ENCODE measurements around the gene UTRN.

Gene UTRN

DNA sequence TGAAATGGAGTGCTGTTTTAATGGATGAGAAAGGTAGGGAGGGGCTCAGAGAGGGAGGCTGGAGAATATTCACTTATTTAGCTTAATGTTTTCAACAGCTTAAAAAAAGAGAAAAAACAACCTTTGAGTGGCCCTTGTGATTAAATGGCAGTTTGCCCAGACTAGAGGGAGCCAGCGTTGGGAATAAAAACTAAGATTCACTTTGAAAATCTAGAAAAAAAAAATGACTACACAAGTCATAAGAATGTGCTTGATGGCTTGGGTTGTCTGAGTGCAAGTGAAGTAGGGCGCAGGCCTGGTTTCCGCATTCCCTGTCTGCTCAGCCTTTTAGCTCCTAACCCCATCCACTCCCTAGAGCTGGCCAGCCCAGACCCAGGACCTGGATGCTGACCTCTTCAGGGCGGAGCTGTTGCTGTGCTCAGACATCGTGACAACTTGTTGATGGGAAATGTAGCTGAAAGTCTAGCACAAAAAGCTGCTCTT, 28.9 kb downstream of the UTRN start:
- no peak for DNase-seq

DNA sequence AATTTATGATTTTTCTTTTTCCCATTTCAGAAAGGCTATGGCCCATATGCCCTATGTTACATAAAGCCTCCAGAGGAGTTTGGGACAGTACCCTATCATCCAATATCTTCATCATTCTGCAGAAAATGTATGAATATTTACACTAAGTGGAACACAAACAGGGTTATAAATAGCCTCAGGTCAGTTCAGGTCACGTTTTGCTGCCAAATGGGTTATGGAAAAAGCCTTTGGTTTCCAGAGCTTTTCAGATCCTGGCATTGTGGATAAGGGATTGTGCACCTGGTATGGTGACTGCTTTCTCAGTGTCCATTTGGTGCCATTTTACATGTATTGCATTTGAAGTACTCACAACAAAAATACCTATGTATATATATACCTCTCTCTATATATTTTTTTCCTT, 29.4 kb downstream of the UTRN start:
- DNase-seq = no peak

DNA sequence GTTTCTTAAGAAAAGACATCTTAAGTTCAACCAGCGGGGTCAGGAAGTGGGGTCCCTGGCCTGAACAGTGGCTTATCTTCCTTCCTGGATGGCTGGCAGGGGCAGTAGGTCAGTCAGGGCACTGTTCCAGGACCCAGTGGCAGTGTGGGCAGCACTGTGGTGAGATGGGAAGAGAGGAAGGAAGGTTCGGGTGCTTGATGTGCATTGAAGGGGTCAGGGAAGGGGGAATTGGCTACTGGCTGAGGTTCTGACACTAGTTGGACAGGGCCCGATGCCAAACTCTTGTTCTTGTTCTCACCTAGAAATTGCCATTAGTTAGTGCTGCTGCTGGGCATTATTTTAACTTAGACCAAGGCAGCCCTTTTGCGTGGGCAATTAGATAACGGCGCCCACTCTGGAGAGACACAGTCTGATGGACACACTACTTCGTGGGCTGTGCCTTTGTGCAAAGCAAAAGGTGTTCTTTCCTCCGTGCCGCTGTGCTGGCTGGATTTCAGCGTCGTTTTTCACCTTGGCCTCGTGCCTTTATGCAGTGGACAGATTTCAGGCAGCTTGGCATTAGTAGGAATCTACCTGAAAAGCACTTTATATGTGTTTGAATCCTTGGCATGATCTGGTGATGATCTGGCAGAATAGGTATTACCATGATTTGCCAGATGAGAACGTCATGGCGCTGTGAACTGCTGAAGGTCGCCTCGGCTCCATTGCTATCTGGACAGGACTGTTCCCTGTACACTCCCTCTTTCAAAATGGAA, 30.3 kb downstream of the UTRN start:
- DNase-seq = no peak

DNA sequence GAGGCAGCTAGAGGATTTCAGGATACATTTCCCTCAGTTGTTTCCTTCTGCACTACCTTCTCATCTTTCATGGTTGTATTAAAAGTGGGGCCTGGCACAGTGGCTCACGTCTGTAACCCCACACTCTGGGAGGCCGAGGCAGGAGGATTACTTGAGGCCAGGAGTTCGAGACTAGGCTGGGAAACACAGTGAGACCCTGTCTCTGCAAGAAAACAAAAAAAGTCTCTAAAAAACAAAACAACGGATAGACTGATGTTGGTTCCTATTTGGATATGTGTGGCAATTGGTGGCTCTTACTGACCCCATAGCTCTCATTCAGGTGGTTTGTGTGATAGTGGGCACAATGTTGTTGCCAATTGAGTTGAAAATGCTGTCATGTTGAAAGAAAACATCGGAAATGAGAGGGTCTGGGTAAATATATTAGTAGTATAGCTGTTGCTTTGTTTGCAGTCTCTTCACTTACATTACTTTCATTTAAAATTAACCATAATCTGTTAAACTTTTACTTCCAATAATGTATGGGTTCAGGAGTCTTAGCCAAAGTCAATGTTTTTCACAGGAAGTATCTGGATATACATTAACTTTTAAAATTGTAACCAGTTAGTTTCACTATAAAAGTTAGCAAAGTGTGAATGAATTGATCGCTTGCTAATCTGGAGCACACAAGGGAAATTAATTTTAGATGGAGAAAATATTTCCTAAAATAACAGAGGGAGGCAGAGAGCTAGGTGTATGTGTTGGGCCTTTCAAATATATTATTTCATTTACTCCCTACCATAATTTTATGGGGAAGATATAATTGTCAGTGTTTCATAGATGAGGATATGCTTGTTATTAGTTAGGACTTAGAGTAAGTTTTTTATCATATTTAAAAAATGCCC, 31.1 kb downstream of the UTRN start:
- DNase-seq = no peak

DNA sequence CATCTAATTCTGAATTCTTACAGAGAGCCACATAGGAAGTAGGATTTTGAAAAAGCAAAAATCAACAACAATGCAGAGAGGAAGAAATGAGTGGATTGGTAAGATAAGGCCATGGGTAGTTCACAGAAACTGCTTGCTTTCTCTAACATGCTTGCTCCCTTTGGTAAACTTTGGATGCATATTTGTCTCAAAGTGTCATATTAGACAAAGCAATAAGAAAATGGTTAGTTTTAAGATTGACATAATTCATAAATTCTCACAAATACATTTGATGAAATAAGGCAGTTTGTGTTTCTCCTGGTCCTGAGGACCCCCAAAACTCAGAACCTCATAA, 31.7 kb downstream of the UTRN start:
- no peak for DNase-seq

DNA sequence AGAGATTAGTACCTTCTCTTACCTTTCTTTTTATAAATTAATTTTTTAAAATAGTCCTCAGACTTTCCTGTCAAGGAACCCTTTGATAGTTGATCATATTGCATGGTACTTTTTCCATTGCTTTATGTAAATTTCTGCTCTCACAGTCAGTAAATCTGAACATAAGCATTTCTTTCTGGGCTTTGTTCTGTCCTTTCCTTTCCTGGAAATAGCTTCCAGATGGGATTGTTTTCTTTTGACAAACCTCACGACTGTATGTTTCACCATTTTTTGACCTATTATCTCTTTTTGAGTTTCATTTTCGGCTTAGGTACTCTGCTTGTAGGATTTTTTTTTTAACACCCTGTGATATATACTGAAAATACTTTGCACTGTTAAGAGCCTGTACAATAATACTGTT, 32.6 kb downstream of the UTRN start:
- no peak for DNase-seq

DNA sequence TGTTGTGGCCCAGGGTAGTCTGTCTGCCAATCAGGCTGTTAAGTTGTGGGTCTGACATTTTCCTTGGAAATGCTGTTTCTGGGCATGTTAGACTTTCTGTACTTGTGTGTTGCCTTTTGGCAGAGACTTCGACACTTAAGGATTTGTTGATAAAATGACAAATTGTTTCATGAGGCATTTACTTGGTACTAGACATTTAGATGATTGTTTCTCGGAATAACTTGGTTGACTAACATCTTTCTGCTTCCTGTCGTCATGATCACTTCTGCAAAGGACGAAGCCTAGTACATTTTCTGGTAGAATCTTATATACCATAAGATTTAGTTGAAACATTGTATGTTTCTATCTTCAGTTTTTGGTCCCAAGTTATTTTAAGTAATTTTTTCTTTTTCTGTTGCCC, 34.1 kb downstream of the UTRN start:
- no peak for DNase-seq

DNA sequence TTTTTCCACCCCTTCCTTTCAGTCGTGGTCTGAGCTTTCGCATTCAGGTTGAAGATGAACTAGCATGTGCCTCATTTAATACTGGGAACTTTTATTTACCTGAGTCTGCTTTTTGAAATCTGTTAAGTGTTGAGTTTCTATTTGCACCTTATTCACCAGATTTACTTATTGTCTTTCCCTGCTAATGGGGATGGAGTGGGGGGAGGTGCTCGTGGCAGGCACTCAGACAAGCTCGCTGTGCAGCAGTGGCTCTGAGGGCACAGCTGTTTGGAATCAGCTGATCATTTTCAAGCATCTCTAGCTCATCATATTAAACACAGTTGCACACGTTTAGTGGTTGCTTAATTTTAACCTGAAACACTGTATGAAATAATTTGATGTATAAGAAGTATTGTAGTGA, 35.6 kb downstream of the UTRN start:
- DNase-seq = no peak

DNA sequence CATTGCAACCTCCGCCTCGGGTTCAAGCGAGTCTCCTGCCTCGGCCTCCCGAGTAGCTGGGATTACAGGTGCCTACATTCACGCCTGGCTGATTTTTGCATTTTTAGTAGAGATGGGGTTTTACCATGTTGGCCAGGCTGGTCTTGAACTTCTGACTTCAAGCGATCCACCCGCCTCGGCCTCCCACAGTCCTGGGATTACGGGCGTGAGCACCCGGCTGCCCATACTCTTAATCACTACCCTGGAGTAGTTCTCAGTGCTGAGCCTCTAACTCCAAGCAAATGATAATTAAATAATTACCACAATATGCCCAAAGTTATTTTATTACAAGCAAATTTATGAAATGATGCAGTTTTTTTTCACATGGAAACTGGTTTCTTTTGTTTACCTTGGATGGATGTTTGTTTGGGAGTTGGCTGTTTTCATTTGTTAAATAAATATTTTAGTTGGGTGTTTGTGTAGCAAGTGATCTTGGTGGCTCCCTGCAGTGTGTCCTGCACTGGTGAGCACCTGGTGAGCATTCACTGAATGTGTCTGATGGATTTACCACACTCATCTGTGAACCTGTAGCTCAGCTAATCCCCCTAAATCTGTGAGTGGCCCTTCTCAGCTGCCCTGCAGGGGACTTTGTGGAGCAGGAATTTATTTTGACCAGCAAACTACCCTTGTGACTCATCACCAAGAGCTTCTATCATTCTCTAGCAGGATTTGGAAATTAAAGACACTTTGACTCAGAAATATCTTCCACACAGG, 36.9 kb downstream of the UTRN start:
- DNase-seq = no peak

DNA sequence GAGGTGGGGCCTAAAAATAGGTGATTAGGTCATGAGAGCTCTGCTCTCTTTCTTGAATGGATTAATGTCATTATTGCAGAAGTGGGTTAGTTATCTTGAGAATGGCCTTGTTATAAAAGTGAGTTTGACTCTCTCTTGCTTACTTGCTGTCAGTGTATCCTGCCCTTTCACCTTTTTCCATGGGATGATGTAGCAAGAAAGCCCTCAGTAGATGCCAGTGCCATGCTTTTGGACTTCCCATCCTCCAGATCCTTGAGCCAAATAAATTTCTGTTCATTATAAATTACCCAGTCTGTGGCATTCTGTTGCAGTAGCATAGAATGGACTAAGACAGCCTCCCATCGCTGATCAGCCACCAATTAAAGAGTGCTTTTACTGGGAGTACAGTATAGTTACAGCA, 40.1 kb downstream of the UTRN start:
- DNase-seq = no peak

DNA sequence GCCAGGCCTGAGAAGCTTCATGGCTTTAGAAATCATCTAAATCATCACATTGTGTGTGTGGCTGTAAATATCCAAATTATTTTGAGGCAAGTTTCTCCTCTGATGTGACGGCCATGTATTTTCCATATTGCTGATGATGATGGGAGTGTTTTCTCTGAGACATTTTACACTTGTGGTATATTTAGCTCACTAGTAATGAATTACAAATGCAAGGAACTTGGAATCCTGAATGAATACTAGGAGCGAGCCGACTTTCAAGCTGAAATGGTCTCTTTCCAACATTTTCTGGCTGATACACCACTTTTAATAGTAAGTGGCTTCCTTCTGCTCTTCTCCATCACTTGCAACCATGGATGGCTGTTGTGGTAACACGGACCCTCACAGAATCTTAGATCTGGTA, 41.3 kb downstream of the UTRN start:
- no peak for DNase-seq

DNA sequence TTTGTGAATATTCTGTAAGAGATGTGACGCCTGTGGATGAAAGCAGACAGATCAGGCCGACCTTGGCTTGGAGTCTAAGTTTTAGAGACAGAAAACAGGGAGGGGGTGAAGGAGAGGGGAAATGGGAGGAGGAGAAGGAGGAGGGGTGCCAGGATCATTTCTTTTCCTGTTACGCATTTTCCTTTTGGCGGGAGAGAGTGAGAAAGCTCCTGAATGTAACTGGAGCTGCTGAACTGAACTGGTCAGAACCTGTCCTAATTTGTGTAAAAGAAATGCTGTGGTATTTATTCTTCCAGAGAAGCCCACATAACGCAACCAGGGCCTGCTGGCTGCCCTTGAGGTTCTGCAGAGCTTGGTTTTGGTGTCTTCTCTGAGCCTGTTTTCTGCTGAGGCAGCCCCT, 41.9 kb downstream of the UTRN start:
- no peak for DNase-seq

DNA sequence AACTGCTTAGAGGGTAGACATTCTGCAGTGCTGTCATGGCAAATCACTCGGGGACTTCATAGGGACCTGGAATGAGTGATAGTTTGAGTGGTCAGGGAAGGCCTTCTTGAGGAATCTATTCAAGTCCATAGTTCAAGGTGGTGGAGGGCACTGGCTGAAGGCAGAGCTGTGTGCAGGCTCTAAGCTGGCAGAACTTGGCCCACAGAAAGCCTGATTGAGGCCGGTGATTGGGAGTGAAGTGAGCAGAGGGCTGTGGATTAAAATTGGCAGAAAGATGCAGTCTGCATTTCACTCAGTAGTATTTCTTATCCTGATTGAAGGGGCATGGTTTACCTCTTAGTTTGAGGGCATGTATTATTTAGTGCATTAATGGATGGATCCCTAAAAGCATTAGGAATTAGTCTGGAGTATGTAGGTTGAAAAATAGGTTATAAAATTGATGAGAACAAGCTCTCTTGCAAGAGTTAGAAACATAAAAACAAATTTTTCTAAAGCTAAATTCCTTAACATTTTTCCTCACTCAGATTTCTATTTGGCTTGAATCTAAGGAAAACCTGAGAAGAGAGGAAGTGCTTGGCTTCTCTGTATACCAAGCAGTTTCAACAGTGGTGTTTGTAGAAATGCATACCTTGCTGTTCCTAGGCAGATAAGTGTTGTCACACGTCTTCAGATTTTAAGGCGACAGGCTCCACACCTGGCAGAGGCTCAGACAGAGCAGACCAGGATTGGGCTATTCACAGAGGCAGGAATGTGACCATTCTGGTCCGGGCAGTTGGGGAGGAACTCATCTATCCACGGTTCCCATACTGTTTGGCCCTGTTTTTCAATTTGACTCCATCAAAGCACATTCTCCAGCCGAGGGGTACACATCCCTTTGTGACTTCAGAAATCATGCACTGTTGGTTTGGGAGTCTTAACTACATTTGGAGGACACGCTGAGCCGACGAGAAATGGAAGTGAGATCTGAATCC, 45.2 kb downstream of the UTRN start:
- no peak for DNase-seq

DNA sequence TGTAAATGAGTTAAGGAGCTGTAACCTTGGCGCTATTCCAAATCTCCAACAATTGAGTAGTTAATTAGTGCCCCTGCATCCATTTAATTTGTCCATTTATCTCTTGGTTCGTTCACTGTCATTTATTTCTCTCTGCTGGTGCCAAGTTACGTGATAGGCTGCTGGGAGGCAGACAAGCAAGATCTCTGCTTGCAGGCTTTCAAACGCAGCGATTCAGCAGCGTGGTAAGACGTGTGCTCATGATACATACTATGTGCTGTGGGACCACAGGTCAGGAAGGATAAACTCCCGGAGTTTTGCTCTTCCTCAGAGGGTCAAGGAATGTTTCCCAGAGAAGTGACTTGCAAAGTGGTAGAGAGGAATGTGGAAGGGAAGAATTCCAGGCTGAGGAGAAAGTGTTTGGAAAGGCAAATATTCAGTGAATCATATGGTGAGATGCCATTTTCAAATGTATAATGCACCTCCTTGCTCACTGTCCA, 46.4 kb downstream of the UTRN start:
- no peak for DNase-seq

DNA sequence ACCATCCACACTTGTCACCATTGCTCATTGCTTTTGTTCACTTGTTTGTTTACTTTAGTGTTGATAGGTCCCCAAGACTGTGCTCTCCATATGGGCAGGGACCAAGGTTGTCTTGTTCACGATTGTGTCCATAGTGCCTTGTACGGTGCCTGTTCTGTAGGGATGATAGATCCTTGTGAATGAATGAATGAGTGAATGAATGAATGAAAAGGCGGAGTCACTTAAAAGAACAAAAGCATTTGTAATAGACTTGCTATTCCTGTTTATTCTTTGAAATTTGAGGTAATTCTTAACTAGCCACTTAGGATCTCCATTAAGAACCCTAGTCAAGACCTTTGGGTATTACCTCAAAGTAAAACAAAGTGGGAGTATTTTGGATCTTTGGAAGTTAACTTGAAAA, 47.0 kb downstream of the UTRN start:
- DNase-seq = no peak

DNA sequence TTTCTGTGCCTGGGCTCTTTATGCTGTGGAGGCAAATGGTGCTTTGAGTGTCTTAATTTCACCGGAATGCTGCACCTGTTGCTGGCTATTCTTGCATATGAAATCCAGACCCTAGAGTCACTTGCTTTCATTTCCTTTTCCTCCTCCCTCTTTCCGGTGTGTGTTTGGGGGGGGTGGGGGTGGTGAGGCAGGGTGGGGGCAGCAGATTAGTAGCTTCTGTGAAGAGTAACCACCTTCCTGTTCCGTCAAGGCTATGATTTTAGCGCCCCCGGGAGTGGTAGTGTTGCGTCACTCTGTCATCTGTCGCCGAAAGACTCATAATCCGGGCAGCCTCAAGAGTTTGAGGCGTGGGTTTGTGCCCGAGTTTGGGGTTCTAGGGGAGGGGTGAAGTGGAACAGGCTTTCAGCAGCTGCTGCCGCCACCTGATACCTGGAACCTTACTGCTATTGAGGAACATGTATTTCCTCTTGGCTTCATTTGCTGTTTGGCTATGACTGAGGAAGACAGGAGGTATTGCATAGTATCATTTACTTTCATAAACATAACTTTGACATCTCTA, 49.1 kb downstream of the UTRN start:
- peak in 3 of 5 experiments; percentile 52 to 88 (median 81) for DNase-seq

All from T-helper 2 cell (primary cell).